GM12873 (cell line): ENCODE measurements around the gene IKBKE.

Experiments used
- CTCF ChIP-seq: IDR thresholded peaks from 2 replicates; pipeline ENCODE4 v1.5.1; 2012; ENCODE audit warnings: low read depth, mild to moderate bottlenecking, moderate library complexity, low read length, control low read depth; ENCODE audit not compliant: insufficient read depth; ENCODE audit errors: missing control alignments

Gene IKBKE

GRCh38 chr1:206453111-206453510 lies 17.2 kb upstream of the IKBKE start:
- TF ChIP-seq CTCF, result no peak

DNA sequence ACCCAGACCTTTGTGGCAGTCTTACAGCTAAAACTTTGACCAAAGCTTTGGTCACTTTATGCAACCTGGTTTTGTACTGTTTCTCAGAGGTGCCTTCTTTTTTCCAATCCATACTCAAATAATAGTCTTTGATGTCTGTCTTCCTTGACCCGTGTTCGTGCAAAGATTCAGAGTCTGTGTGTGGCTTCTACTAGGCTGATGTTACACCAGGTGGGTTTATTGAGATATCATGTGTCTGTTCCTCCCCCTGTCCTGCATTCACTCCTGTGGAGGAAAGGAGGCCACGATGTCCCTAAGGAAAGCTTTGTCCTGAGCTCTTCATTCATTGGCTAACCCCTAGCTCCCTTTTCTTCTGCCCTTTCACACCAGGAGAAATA lies 15.0 kb upstream of the IKBKE start:
- TF ChIP-seq CTCF, result no peak

GRCh38 chr1:206455666-206456344 lies 14.5 kb upstream of the IKBKE start:
- TF ChIP-seq CTCF, result no peak

- no peak for TF ChIP-seq CTCF
Measured at GRCh38 chr1:206456577-206457370, 13.5 kb upstream of the IKBKE start.

DNA sequence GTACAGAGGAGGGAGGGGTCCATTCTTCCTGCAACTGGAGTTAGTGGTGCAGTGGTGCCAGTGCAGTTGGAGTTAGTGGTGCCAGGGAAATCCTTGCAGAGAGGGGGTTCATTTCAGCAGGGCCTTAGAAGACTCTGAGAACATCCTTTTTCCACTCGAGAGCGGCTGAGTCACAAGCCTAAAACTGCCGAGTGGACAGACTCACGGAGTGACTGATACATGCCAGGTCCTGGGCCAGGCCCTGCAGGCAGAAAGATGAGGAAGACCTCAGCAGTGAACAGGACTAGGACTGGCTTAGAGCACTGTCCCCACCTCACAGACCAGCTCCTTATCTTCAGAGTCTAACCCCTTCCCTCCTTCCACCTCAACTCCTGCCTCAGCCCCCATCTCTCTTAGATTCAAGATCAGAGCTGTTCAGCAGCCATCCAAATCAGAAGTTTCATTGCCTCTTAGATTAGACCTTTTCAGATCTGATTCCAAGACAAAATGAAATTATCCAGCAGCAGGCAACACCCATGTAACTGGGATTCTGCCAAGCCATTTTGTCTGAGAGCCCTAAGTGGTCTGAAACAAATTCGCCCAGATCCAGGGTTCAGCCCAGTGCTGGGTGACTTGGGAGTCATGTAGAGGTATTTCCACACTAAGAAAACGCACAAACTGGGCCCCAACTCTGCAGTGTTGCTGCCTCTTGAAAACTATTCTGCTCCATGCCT lies 12.7 kb upstream of the IKBKE start:
- TF ChIP-seq CTCF, result no peak

DNA sequence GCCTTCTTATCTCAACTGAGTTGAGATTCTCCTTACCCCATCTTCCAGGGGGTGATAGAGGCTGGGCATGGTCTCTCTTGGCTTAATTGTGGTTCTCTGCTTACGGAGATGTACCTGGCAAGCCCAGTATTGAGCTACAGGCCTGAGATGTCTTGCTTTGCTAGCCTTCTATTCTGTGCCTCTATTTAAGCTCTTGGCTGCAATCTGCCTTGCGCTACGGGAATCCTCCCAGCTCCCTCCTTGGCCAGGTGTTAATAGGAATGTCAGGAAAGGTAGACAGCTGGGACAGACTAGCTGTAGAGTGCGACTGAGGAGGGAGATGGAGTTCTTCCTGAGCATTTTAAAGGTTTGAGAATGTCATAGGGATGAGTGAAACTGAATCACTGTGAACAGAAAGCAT lies 10.6 kb upstream of the IKBKE start:
- TF ChIP-seq CTCF, result no peak

DNA sequence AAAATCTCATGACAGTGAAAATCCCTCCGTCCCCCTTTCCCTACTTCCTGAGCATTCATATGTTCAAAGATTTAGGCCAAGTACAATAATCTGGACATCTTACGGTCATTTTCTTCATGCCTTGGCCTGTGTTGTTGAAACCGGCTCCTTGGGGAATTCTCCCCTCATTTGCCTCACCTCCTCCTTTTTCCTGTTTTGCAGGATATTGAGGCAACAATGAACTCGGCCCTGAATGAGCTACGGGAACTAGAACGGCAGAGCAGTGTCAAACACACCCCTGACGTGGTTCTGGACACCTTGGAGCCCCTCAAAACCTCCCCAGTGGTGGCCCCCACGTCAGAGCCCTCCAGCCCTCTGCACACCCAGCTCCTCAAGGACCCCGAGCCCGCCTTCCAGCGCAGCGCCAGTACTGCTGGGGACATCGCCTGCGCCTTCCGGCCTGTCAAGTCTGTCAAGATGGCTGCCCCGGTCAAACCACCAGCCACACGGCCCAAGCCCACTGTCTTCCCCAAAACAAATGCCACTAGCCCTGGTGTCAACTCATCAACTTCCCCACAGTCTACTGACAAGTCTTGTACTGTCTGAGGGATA lies 9.3 kb upstream of the IKBKE start:
- no peak for TF ChIP-seq CTCF
